Calu3 (cell line): ENCODE data around the gene PPP1R13B. TPM values are rescaled to one million over a fixed set of nuclear protein-coding genes. Genes with fewer than 3 reads are reported as not detected.
"Not testable (repeated sequence)": the region's sequence is repeated elsewhere in the genome, so short reads cannot be mapped to it uniquely, and the experiment has no call there.

Experiments
- BruUV-seq: library from RNA; stranded (reverse); fragments of 400-500 nt; replicated peaks from 2 replicates; lab custom pipeline; 2021; lab: Mats Ljungman, UMichigan
- CTCF ChIA-PET: fragments of 300-600 bp; sonication (Branson Sonifier 250); formaldehyde crosslinking; loops from one replicate; lab custom pipeline; 2022; ENCODE audit warnings: antibody characterized with exemption; lab: Charles Lee
- DNase-seq: peaks from one replicate; pipeline ENCODE4 v3.0.0; 2022
- H3K27ac Mint-ChIP-seq: one replicate; pipeline ENCODE4 v1.8.0; 2022; ENCODE audit warnings: mixed read lengths; ENCODE audit not compliant: unreplicated experiment
- H3K27me3 Mint-ChIP-seq: one replicate; pipeline ENCODE4 v1.8.0; 2022; ENCODE audit warnings: mixed read lengths; ENCODE audit not compliant: unreplicated experiment
- H3K36me3 Mint-ChIP-seq: one replicate; pipeline ENCODE4 v1.8.0; 2022; ENCODE audit warnings: mild to moderate bottlenecking, moderate library complexity, mixed read lengths; ENCODE audit not compliant: insufficient read depth, unreplicated experiment
- H3K4me1 Mint-ChIP-seq: one replicate; pipeline ENCODE4 v1.8.0; 2022; ENCODE audit warnings: mild to moderate bottlenecking, low read depth, mixed read lengths; ENCODE audit not compliant: unreplicated experiment
- H3K4me3 Mint-ChIP-seq: one replicate; pipeline ENCODE4 v1.8.0; 2022; ENCODE audit warnings: mild to moderate bottlenecking, low read depth, moderate library complexity, mixed read lengths; ENCODE audit not compliant: unreplicated experiment
- H3K9me3 Mint-ChIP-seq: one replicate; pipeline ENCODE4 v1.8.0; 2022; ENCODE audit warnings: low read depth, mixed read lengths; ENCODE audit not compliant: unreplicated experiment
- intact Hi-C: fragments of 100-400 bp; cut with micrococcal nuclease; formaldehyde crosslinking; loops from one replicate; pipeline ENCODE4 v1.10.0; 2022; ENCODE audit not compliant: unreplicated experiment
- total RNA-seq: library from RNA; stranded (reverse); gene quantifications from 2 replicates; pipeline ENCODE4 v1.2.3, GENCODE V29; 2022
- TF ChIP-seq, protein P1 (sequence below): fragments of 200-600 bp; IDR thresholded peaks from one replicate; pipeline ENCODE4 v1.8.0; 2022; ENCODE audit warnings: antibody characterized with exemption; ENCODE audit not compliant: unreplicated experiment

The PPP1R13B gene
- total RNA-seq, 1 experiment from 2014 or later: 27.7 TPM

- no peak for DNase-seq
- intact Hi-C loops: no loop called here
- Mint-ChIP-seq H3K27ac (no peak overlapping the region), H3K27me3 (no peaks in the 10 kb centered on the region), H3K36me3 (no peaks in the 10 kb centered on the region), H3K4me1 (peaks cover 18% of the 10 kb centered on the region), H3K9me3 (no peaks in the 10 kb centered on the region), H3K4me3 (no peak overlapping the region)
- TF ChIP-seq, protein P1, sequence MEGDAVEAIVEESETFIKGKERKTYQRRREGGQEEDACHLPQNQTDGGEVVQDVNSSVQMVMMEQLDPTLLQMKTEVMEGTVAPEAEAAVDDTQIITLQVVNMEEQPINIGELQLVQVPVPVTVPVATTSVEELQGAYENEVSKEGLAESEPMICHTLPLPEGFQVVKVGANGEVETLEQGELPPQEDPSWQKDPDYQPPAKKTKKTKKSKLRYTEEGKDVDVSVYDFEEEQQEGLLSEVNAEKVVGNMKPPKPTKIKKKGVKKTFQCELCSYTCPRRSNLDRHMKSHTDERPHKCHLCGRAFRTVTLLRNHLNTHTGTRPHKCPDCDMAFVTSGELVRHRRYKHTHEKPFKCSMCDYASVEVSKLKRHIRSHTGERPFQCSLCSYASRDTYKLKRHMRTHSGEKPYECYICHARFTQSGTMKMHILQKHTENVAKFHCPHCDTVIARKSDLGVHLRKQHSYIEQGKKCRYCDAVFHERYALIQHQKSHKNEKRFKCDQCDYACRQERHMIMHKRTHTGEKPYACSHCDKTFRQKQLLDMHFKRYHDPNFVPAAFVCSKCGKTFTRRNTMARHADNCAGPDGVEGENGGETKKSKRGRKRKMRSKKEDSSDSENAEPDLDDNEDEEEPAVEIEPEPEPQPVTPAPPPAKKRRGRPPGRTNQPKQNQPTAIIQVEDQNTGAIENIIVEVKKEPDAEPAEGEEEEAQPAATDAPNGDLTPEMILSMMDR: no peak
- CTCF ChIA-PET: no interaction called here
- no TSS peak for BruUV-seq
These were observed 42.6 kb upstream of the PPP1R13B start for GRCh38 chr14:103890052-103890371.

GRCh38 chr14:103889313-103890051 is 42.1 kb upstream of the PPP1R13B start:
- Mint-ChIP-seq H3K36me3 (no peaks in the 10 kb centered on the region), H3K27me3 (no peaks in the 10 kb centered on the region), H3K4me3 (no peak overlapping the region), H3K9me3 (no peaks in the 10 kb centered on the region), H3K4me1 (peaks cover 18% of the 10 kb centered on the region), H3K27ac (no peak overlapping the region)
- intact Hi-C loops: no loop called here
- peak; percentile 39 for DNase-seq
- TF ChIP-seq, protein P1: no peak
- BruUV-seq: no TSS peak
- CTCF ChIA-PET: interaction anchor here (1.0 kb wide), 1 partner anchor 9 kb away, joined by 4 read pairs; no protein-coding TSS in a partner anchor

- CTCF ChIA-PET: interaction anchor here (0.6 to 1.0 kb wide), 2 partner anchors 9 to 90 kb away, joined by 3 to 4 read pairs; no protein-coding TSS in a partner anchor
- H3K4me3 Mint-ChIP-seq, BruUV-seq, intact Hi-C loops, H3K36me3 Mint-ChIP-seq, H3K27ac Mint-ChIP-seq, DNase-seq, H3K27me3 Mint-ChIP-seq, H3K9me3 Mint-ChIP-seq: not testable (repeated sequence)
- H3K4me1 Mint-ChIP-seq: peaks cover 18% of the 10 kb centered on the region
These were observed 41.6 kb upstream of the PPP1R13B start for GRCh38 chr14:103889002-103889312.

- TF ChIP-seq, protein P1: no peak
- no peak overlapping the region for H3K27ac Mint-ChIP-seq
- no peak for DNase-seq
- intact Hi-C loops: no loop called here
- H3K36me3 Mint-ChIP-seq: no peaks in the 10 kb centered on the region
- BruUV-seq: no TSS peak
- H3K27me3 Mint-ChIP-seq: no peaks in the 10 kb centered on the region
- H3K9me3 Mint-ChIP-seq: no peaks in the 10 kb centered on the region
- no peak overlapping the region for H3K4me3 Mint-ChIP-seq
- H3K4me1 Mint-ChIP-seq: peaks cover 18% of the 10 kb centered on the region
- CTCF ChIA-PET: no interaction called here
These were observed 40.3 kb upstream of the PPP1R13B start for GRCh38 chr14:103887557-103888115.

GRCh38 chr14:103887170-103887501 is 39.8 kb upstream of the PPP1R13B start:
- H3K4me3 Mint-ChIP-seq: no peak overlapping the region
- TF ChIP-seq, protein P1: no peak
- CTCF ChIA-PET: no interaction called here
- no peaks in the 10 kb centered on the region for H3K9me3 Mint-ChIP-seq
- BruUV-seq: no TSS peak
- intact Hi-C loops: no loop called here
- no peaks in the 10 kb centered on the region for H3K27me3 Mint-ChIP-seq
- peaks cover 18% of the 10 kb centered on the region for H3K4me1 Mint-ChIP-seq
- DNase-seq: no peak
- no peaks in the 10 kb centered on the region for H3K36me3 Mint-ChIP-seq
- no peak overlapping the region for H3K27ac Mint-ChIP-seq
